Panc1 (cell line): ENCODE measurements around the gene FCHSD2.

Source experiments
- POLR2AphosphoS5 ChIP-seq: IDR thresholded peaks from 2 replicates; pipeline ENCODE4 v1.6.1; 2012; ENCODE audit warnings: mild to moderate bottlenecking, low read depth, low read length, moderate library complexity
- TCF7L2 ChIP-seq: IDR thresholded peaks from 2 replicates; pipeline ENCODE4 v1.6.1; 2011; ENCODE audit warnings: mild to moderate bottlenecking, low read depth, low read length, inconsistent platforms
- TF ChIP-seq, protein P1 (sequence below), 2 experiments: IDR thresholded peaks; 2 replicates each; pipeline ENCODE4 v1.6.1; 2011 to 2012; ENCODE audit warnings: low read depth in 2 of 2, control low read depth in 1 of 2, low read length in 1 of 2, mild to moderate bottlenecking in 1 of 2, moderate library complexity in 1 of 2; ENCODE audit not compliant: insufficient read depth in 1 of 2
- TF ChIP-seq, protein P2 (sequence below): fragments of 450-650 bp; IDR thresholded peaks from 2 replicates; pipeline ENCODE4 v1.5.1; 2017; ENCODE audit warnings: mild to moderate bottlenecking

DNA sequence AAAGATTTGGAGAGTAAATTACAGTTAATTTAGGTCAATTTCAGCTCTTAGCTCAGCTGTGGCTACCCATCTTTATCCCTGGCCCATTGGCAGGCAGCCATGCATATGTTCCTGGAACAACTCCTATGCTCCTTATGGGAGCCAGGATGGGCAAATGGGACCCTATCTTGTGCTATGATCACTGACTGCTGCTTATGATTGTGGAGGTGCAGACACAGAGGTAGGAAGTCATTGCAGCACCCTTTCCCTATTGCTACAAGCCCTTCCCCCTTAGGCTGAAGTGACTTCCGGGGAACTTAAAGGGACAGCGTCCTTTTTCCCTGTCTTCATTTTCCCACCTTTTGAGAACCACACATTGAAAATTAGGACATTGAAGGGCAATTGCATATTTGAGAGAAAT is 112.7 kb downstream of the FCHSD2 start:
- TF ChIP-seq, protein P1, sequence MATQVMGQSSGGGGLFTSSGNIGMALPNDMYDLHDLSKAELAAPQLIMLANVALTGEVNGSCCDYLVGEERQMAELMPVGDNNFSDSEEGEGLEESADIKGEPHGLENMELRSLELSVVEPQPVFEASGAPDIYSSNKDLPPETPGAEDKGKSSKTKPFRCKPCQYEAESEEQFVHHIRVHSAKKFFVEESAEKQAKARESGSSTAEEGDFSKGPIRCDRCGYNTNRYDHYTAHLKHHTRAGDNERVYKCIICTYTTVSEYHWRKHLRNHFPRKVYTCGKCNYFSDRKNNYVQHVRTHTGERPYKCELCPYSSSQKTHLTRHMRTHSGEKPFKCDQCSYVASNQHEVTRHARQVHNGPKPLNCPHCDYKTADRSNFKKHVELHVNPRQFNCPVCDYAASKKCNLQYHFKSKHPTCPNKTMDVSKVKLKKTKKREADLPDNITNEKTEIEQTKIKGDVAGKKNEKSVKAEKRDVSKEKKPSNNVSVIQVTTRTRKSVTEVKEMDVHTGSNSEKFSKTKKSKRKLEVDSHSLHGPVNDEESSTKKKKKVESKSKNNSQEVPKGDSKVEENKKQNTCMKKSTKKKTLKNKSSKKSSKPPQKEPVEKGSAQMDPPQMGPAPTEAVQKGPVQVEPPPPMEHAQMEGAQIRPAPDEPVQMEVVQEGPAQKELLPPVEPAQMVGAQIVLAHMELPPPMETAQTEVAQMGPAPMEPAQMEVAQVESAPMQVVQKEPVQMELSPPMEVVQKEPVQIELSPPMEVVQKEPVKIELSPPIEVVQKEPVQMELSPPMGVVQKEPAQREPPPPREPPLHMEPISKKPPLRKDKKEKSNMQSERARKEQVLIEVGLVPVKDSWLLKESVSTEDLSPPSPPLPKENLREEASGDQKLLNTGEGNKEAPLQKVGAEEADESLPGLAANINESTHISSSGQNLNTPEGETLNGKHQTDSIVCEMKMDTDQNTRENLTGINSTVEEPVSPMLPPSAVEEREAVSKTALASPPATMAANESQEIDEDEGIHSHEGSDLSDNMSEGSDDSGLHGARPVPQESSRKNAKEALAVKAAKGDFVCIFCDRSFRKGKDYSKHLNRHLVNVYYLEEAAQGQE (IDR thresholded peaks at IDR 0.05; ENCODE audit: insufficient read depth in 1 of 2, low read depth in 2 of 2, low read length in 1 of 2) = no peak
- TF ChIP-seq, protein P2, sequence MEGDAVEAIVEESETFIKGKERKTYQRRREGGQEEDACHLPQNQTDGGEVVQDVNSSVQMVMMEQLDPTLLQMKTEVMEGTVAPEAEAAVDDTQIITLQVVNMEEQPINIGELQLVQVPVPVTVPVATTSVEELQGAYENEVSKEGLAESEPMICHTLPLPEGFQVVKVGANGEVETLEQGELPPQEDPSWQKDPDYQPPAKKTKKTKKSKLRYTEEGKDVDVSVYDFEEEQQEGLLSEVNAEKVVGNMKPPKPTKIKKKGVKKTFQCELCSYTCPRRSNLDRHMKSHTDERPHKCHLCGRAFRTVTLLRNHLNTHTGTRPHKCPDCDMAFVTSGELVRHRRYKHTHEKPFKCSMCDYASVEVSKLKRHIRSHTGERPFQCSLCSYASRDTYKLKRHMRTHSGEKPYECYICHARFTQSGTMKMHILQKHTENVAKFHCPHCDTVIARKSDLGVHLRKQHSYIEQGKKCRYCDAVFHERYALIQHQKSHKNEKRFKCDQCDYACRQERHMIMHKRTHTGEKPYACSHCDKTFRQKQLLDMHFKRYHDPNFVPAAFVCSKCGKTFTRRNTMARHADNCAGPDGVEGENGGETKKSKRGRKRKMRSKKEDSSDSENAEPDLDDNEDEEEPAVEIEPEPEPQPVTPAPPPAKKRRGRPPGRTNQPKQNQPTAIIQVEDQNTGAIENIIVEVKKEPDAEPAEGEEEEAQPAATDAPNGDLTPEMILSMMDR = no peak
- TF ChIP-seq TCF7L2 = no peak
- TF ChIP-seq POLR2AphosphoS5 = no peak
